Activated T-helper 17 cell treated with anti-CD3 and anti-CD28 coated beads, Interleukin-2, amount 50 U/mL, for 72 hours (primary cell): Measurements from ENCODE around the gene SLC35E1. TPM values are rescaled to one million over a fixed set of nuclear protein-coding genes. Genes with fewer than 3 reads are reported as not detected.

Experiments used
- ATAC-seq: fragments of 150-1000 bp; cut with Tn5 transposase; replicated peaks from 2 replicates; pipeline ENCODE4 v1.10.0; 2021; ENCODE audit warnings: mild to moderate bottlenecking, moderate library complexity
- H3K27ac Mint-ChIP-seq: one replicate; pipeline ENCODE4 v1.8.0; 2022; ENCODE audit warnings: mixed read lengths
- H3K27me3 Mint-ChIP-seq: one replicate; pipeline ENCODE4 v1.8.0; 2022; ENCODE audit warnings: mixed read lengths
- H3K36me3 Mint-ChIP-seq: one replicate; pipeline ENCODE4 v1.8.0; 2022; ENCODE audit warnings: low read depth, mild to moderate bottlenecking, mixed read lengths
- H3K4me1 Mint-ChIP-seq: one replicate; pipeline ENCODE4 v1.8.0; 2022; ENCODE audit warnings: mixed read lengths
- H3K4me3 Mint-ChIP-seq: one replicate; pipeline ENCODE4 v1.8.0; 2022; ENCODE audit warnings: mild to moderate bottlenecking, mixed read lengths
- H3K9me3 Mint-ChIP-seq: one replicate; pipeline ENCODE4 v1.8.0; 2022; ENCODE audit warnings: mixed read lengths
- total RNA-seq, 2 donors: library from RNA; stranded (reverse); gene quantifications; one replicate each; pipeline ENCODE4 v1.2.3, GENCODE V29; 2022

The SLC35E1 gene
- total RNA-seq, 2 donors from 2014 or later = 71.8 to 117 TPM

DNA sequence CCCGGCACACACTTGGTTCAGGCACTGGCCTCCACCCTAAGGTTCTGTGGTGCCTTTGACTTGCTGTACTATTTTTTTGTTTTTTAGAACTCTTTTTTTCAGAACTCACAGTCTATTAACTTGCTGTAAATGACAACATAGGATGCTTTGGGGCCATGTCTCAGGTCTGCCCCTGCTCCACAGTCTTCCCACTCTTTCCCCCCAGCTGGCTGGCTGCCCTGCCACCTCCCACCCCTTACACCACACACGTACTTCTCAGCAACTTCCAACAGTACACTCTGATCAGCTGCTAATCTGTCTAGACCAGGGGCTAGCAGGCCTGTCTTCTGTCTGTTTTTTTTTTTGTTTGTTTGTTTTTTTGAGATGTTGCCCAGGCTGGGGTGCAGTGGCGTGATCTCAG, 67.9 kb downstream of the SLC35E1 start:
- H3K9me3 Mint-ChIP-seq = no peaks in the 10 kb centered on the region
- H3K27ac Mint-ChIP-seq = no peak overlapping the region
- H3K4me1 Mint-ChIP-seq = no peaks in the 10 kb centered on the region
- H3K4me3 Mint-ChIP-seq = no peak overlapping the region
- no peaks in the 10 kb centered on the region for H3K27me3 Mint-ChIP-seq
- ATAC-seq = no peak
- peaks cover 37% of the 10 kb centered on the region for H3K36me3 Mint-ChIP-seq

Other genes starting within 250 kb of the SLC35E1 start
- 1 to 10 TPM; 1.9 to 9.9 TPM for gene KLF2, start 247.6 kb downstream of the SLC35E1 start, total RNA-seq
- gene EPS15L1, start 100.4 kb downstream of the SLC35E1 start, total RNA-seq = 10 to 100 TPM; 35.6 to 45.0 TPM
- not detected for gene CALR3, start 76.2 kb downstream of the SLC35E1 start, total RNA-seq
- gene C19orf44, start 76.0 kb downstream of the SLC35E1 start, total RNA-seq = 1 to 10 TPM; 4.0 to 4.2 TPM
- gene CHERP, start 30.0 kb downstream of the SLC35E1 start, total RNA-seq = 10 to 100 TPM; 56.5 to 74.9 TPM
- 10 to 100 TPM; 19.3 to 23.6 TPM for gene MED26, start 55.8 kb upstream of the SLC35E1 start, total RNA-seq
- 10 to 100 TPM; 52.9 to 53.6 TPM for gene SMIM7, start 87.7 kb upstream of the SLC35E1 start, total RNA-seq
- under 1 TPM; 0.74 to 0.76 TPM for gene TMEM38A, start 88.7 kb upstream of the SLC35E1 start, total RNA-seq
- gene NWD1, start 147.4 kb upstream of the SLC35E1 start, total RNA-seq = not detected